Measurements from ENCODE around the gene CNOT2. TPM values are rescaled to one million over a fixed set of nuclear protein-coding genes. Genes with fewer than 3 reads are reported as not detected.

Gene CNOT2
- total RNA-seq, 3 donors from 2014 or later (not counting 1 experiment from before 2014, with no cell fraction given), result 160 to 178 (median 173) TPM

GRCh38 chr12:70365398-70365647 is 122.1 kb downstream of the CNOT2 start:
- Mint-ChIP-seq H3K4me1 (peaks cover 10 to 20% of the 10 kb centered on the region in 2 donors), H3K27ac (no peak overlapping the region), H3K4me3 (peak overlapping the region; percentile 84), H3K27me3 (ENCODE audit: low read depth in 2 of 2) (peaks cover 15 to 28% of the 10 kb centered on the region in 2 donors), H3K9me3 (no peaks in the 10 kb centered on the region), H3K36me3 (no peaks in the 10 kb centered on the region)
- Histone ChIP-seq H3K36me3 (ENCODE audit: control insufficient read depth, insufficient read depth, low read length) (no peaks in the 10 kb centered on the region), H3K9me3 (ENCODE audit: control insufficient read depth, insufficient read depth, low read length) (no peaks in the 10 kb centered on the region), H3K27me3 (ENCODE audit: control insufficient read depth, insufficient read depth, low read length) (peaks cover 18% of the 10 kb centered on the region), H3K4me1 (ENCODE audit: control insufficient read depth, insufficient read depth, low read length) (peaks cover 14% of the 10 kb centered on the region), H3K4me3 (ENCODE audit: low read length) (peak overlapping the region; percentile 65), H3K27ac (ENCODE audit: low read length) (no peak overlapping the region)
- ATAC-seq (no peak), DNase-seq (no peak)
- intact Hi-C loops (cut with micrococcal nuclease), result loop anchor here (5.0 kb wide), 1 partner anchor 313 kb away; no protein-coding TSS in a partner anchor
- no peak for TF ChIP-seq CTCF (IDR thresholded peaks at IDR 0.05)
- under 1% methylated on average over 6 of the region's 6 CpGs for WGBS (ENCODE audit: insufficient coverage)

GRCh38 chr12:70365648-70366518 is 122.7 kb downstream of the CNOT2 start, which contains the start of gene KCNMB4:
TSS of gene KCNMB4 (plus strand) at chr12:70366290. CDS start at chr12:70366735, 445 bp downstream.
- DNase-seq, result peak; percentile 45 to 77
- peak; percentile 71 to 83 (median 80) for ATAC-seq
- Mint-ChIP-seq H3K4me1 (peaks cover 10 to 20% of the 10 kb centered on the region in 2 donors), H3K36me3 (no peaks in the 10 kb centered on the region), H3K27me3 (ENCODE audit: low read depth in 2 of 2) (peaks cover 15 to 28% of the 10 kb centered on the region in 2 donors), H3K27ac (peak within 1 kb of the TSS in 1 of 2 donors; percentile 84), H3K4me3 (peak within 1 kb of the TSS; percentile 90), H3K9me3 (no peaks in the 10 kb centered on the region)
- no peaks in the 10 kb centered on the region for H3K9me3 ChIP-seq (ENCODE audit: control insufficient read depth, insufficient read depth, low read length)
- H3K27ac ChIP-seq (ENCODE audit: low read length), result no peak within 1 kb of the TSS
- WGBS (ENCODE audit: insufficient coverage), result under 1% methylated on average over 88 of the region's 88 CpGs
- no peak for TF ChIP-seq CTCF (IDR thresholded peaks at IDR 0.05)
- H3K36me3 ChIP-seq (ENCODE audit: control insufficient read depth, insufficient read depth, low read length), result no peaks in the 10 kb centered on the region
- peaks cover 14% of the 10 kb centered on the region for H3K4me1 ChIP-seq (ENCODE audit: control insufficient read depth, insufficient read depth, low read length)
- peak within 1 kb of the TSS; percentile 82 for H3K4me3 ChIP-seq (ENCODE audit: low read length)
- H3K27me3 ChIP-seq (ENCODE audit: control insufficient read depth, insufficient read depth, low read length), result peaks cover 18% of the 10 kb centered on the region
- intact Hi-C loops (cut with micrococcal nuclease), result loop anchor here (5.0 kb wide), 1 partner anchor 314 kb away; no protein-coding TSS in a partner anchor

GRCh38 chr12:70366581-70367257 is 123.5 kb downstream of the CNOT2 start:
- under 1% methylated on average over 69 of the region's 69 CpGs for WGBS (ENCODE audit: insufficient coverage)
- Mint-ChIP-seq H3K27me3 (ENCODE audit: low read depth in 2 of 2) (peaks cover 16 to 28% of the 10 kb centered on the region in 2 donors), H3K36me3 (no peaks in the 10 kb centered on the region), H3K4me3 (peak overlapping the region; percentile 90), H3K4me1 (peaks cover 10 to 20% of the 10 kb centered on the region in 2 donors), H3K27ac (peak overlapping the region in 1 of 2 donors; percentile 84), H3K9me3 (no peaks in the 10 kb centered on the region)
- Histone ChIP-seq H3K27me3 (ENCODE audit: control insufficient read depth, insufficient read depth, low read length) (peaks cover 18% of the 10 kb centered on the region), H3K9me3 (ENCODE audit: control insufficient read depth, insufficient read depth, low read length) (no peaks in the 10 kb centered on the region), H3K27ac (ENCODE audit: low read length) (no peak overlapping the region), H3K4me3 (ENCODE audit: low read length) (peak overlapping the region; percentile 82), H3K36me3 (ENCODE audit: control insufficient read depth, insufficient read depth, low read length) (no peaks in the 10 kb centered on the region), H3K4me1 (ENCODE audit: control insufficient read depth, insufficient read depth, low read length) (peaks cover 14% of the 10 kb centered on the region)
- DNase-seq (peak; percentile 29 to 84), ATAC-seq (peak; percentile 58 to 68 (median 58))
- intact Hi-C loops (cut with micrococcal nuclease), result loop anchor here (5.0 kb wide), 1 partner anchor 314 kb away; no protein-coding TSS in a partner anchor
- TF ChIP-seq CTCF (IDR thresholded peaks at IDR 0.05), result no peak
